ENCODE measurements around the gene STRN3.
"Not testable (repeated sequence)": the region's sequence is repeated elsewhere in the genome, so short reads cannot be mapped to it uniquely, and the experiment has no call there.

STRN3 gene

DNA sequence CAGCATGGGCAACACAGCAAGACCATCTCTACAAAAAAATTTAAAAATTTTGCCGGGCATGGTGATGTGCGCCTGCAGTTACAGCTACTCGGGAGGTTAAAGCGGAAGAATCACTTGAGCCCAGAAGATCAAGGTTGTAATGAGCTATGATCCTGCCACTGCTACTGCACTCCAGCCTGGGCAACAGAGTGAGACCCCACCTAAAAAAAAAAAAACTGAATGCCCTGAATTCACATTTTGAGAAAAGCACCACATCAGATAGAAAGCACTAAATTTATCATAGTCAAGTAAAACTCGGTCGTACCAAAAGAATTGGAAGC lies 24.9 kb downstream of the STRN3 start:
- no peak for DNase-seq (ENCODE audit: low spot score)

DNA sequence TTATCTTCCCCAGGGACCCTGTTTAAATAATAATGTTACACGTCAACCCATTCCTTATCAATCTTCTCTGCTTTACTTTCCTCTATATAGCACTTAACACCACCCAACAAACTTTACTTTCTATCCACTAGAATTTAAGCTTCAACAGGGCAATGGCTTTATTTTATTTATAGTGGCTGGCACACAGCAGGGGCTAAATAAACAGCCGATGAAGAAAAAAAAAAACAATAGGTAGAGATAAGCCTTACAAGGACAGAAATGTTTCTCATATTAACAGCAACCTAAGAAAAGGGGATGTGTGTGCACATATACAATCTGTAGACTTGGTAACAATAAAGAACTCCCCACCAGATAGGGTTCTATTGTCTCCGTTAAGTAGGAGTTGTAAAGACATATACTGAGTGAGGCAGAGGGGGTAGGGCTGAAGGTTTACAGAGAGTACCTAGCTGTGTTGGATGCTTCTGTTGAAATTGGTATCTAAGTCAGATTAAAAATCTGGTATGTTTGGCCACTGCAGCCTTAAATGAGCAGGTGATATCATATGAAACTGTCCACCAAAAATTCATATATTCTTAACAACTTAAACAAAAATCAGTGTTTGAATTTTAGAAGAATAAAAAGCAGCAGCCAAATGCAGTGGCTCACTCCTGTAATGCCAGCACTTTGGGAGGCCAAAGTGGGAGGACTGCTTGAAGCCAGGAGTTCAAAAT lies 25.4 kb downstream of the STRN3 start:
- no peak for DNase-seq (ENCODE audit: low spot score)

DNA sequence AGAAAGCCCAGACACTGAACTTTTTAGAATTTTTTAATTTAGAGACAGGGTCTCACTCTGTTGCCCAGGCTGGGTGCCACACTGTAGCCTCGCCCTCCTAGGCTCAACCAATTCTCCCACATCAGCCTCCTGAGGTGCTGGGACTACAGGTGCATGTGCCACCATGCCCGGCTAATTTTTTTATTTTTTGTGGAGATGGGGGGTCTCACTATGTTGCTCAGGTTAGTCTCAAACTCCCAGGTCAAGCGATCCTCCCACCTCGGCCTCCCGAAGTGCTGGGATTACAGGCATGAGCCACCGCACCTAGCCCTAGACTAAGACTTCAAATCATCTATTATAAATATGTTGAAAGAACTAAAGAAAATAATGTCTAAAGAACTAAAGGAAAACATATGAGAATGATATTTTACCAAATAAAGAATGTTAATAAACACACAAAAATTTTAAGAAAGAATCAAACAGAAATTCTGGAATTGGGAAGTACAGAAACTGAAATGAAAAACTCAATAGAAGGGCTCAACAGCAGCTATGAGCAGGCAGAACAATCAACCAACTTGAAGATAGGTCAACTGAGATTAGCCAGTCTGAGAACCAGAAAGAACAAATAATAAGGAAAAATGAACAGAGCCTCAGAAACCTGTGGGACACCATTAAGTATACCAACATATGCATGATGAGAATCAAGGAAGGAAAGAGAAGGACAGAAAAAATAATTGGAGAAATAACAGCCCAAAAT lies 27.0 kb downstream of the STRN3 start:
- no peak for DNase-seq (ENCODE audit: low spot score)

DNA sequence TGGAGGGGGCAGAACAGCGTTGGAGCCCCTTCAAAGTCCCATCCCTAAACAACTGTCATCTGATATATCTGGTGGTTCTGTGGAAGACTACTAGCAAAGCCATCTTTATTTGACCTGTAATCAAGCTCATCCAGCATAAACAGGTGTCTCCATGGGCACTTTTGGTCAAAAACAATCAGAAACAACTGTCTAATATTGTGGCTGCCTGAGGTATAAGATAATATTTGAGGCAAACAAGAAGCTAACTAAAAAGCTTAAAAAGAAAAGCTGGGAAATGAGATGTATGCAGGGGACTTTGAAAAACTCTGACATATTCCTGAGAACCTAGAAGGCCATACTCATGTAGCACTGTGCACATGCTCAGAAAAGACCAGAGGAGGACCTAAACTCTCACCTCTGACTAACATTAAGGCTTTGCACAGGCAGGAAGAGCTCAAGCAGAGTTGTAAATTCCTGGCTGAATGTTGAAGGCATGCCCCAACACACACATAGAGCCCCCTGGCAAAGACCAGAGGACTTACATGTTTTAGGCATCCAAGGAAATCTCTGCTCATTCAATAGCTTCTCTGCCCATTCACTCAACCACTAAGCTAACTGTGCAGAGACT lies 28.0 kb downstream of the STRN3 start:
- no peak for DNase-seq (ENCODE audit: low spot score)

DNA sequence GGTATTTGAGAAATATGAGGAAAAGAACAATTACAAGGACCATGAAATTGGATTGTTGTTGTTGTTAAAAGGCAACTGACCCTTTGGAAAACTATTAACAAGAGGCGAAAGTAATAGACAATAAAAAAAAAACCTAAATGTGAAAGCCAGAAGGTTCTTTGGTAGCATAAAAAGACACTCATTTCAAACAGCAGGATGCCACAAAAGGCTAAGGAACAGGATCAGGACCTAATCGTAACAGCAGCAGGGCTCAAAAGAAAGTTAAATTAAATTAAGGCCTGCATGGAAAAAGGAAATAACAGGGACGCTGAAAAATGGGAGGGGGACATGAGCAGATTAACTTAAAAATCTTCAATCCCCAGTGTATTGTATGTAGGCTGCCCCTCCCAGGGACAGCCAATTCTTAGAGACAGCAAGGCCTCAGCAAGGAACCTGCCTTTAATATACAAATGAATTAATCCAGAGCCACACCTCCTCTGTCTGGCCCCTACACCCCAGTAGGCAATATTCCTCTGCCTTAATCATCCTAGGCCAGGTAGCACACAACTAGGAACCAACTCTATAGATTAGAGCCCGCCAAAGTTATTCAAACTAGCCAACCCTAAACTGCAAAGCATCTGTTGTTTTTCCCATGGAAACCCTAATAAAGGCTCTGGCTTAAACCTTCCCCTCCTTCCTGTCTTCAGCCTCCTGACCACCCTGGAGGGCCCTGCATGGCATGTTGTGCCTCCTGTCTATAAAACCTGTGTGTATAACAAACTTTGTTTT lies 29.1 kb downstream of the STRN3 start:
- DNase-seq (ENCODE audit: low spot score), result no peak

DNA sequence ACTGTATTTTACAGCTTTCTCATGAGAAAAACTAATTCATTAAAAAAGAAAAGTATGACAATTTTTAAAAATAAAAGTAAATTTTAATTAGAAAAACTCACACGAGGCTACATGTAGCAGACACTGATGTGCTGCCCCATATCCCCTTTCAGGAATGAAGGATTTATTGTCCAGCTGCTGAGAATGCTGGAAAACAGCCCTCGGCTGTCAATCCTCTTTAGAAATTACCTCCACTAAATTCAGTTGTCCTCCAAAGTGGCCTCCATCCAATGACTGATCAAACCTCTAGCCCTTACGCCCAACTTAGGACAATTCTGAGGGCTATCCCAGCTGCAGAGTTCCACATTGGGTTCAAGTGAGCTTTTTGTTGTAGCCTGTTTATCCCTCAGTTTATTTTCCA lies 30.5 kb downstream of the STRN3 start:
- no peak for DNase-seq (ENCODE audit: low spot score)

DNA sequence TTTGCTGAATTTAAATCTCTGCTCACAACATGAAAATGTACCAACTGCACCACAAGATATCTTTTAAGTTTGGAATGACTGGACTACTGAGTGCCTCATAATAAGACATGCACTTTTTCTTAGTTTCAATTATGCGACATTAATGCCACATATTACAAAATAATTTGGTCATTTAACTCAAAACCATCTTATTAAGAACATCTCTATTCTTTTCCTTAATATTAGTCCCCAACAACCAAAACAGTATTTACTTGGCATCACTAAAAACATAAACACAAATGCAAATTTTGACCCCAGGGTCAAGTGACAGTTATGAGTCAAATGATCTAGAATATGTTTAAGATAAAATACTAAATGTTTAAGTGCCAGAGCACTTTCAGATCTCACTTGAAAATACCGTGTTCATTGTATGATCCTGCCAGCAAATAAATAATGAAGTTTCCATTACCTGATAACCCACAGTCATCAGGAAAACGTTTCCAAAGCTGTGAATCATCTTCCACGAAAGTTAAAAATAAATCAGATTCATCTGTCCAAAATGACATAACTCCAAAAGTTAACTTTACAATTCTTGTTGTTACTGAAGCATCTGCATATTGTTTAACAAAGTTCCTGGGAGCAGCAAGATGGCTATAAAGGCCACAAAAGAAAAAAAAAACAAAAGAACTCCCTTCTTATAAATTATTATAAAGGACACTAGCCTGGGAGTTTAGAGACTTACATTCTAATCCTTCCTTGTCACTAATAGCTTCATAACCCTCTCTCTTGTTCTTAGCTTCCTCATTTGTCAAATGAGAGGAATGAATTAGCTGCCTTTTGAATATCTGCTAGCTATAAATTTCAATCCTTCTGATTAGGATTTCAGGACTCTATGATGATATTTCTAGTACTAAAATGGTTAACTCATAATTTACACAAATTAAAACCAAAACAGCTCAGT lies 31.2 kb downstream of the STRN3 start:
- DNase-seq (ENCODE audit: low spot score), result no peak

DNA sequence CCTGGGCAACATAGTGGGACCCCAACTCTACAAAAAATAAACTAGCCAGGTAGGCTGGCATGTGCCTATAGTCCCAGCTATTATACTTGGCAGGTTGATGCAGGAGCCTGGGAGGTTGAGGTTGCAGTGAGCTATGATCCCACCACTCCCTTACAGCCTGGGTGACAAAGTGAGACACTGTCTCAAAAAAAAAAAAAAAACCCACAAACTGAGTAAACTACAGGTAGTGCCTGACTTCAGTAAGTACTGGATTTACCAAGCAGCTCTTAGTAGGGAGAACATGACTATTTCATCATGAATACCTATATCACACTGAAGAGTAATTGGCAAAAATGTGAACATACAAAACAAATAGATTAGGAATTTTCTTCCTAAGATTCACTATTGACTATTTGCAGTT lies 33.1 kb downstream of the STRN3 start:
- no peak for DNase-seq (ENCODE audit: low spot score)

DNA sequence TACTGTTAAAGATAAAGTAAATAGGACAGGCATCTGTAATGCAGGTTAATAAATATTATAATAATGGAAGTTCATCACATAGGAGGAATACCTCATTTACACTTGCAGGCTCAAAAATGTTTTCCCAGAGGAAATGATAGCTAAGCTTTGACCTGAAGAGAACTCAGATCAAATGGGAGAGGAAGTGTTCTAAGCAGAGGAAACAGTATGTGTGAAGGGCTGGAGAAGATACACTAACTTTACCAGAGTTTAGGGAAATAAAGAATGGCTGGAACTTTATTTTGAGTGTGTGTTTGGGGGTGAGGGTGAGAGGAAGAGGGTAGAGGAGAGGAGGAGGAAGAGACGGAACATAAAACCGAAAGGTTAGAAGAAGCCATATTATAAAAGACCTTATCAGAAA lies 34.8 kb downstream of the STRN3 start:
- no peak for DNase-seq (ENCODE audit: low spot score)

DNA sequence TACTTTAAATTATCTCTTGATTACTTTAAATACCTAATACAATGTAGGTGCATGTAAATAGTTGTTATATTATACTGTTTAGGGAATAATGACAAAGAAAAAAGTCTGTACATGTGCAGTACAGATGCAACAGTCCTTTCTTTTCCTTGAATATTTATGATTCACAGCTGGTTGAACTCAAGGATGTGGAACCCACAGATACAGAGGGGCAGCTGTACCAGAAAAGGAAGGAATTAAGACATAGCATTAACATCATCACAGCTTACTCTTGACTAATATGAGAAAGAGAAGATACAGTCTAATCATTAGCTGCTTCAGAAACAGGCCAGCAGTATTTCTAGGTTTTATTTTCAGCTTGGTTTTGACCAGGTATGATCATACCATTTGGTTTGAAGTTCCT lies 35.4 kb downstream of the STRN3 start:
- no peak for DNase-seq (ENCODE audit: low spot score)

DNA sequence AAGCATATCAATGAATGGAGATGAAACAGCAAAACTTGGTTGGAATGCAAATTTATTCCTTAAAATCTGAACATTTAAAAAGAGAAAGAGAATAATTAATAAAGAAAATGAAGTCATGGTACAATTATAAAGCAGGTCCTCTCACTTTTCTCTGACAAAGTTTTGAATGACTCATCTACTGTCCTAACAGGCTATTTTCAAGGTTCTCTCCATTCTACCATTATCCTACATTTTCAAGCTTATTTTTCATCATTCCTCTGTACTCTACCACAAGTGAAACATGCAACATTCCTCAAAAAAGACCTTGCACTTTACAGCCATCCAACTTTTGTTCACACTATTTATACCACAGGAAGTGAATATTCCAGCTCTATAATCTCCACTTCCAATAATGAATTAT lies 37.7 kb downstream of the STRN3 start:
- no peak for DNase-seq (ENCODE audit: low spot score)

DNA sequence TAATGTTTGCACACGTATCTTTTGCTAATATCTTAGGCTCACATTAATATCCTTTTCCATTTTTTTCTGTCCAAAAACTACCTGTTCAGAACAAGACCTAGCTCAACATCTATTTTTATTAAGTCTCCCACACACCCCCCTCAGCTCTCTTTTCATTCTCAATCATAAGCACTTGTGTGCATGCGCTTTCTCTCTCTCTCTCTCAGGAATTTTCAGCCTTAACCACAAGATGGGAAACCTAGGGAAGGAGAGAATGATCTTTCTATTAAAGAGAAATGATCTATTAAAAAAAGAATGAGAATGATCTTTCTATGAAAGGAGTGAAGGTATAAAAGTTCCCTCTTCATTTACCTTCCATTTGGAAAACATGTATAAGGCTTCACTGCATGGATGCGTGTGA lies 40.4 kb downstream of the STRN3 start:
- no peak for DNase-seq (ENCODE audit: low spot score)

DNA sequence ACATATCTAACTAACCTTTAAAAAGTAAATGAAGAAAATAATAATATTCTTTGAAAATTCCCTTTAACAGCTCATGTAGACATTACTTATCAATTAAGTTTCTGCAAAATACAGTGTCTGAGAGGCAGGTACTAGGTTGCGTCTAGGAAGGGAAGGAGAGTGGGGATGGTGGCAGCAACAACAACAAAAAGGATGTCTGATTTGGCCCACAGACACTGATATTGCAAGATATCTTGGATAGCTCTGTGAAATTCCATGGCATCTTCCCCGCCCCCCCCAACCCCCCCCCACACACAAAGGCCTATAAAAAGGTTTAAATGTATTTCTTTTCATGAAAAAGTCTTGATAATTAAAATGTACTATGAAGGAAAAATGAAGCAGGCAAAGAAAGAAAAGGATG lies 42.3 kb downstream of the STRN3 start:
- DNase-seq (ENCODE audit: low spot score), result no peak

DNA sequence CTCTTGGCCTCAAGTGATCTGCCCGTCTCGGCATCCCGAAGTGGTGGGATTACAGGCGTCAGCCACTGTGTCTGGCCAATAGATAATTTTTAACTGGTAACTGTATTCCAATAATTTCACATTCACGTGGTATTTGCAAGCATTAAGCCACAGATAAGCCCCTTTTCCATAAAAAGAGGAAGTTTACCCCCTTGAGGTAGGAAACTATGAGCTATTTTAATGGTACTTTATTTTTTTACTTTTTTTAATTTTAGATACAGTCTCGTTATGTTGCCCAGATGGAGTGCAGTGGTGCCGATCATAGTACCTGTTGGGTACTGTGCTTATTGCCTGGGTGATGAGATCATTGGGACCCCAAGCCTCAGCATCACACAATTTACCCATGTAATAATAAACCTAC lies 43.6 kb downstream of the STRN3 start:
- DNase-seq (ENCODE audit: low spot score), result no peak

DNA sequence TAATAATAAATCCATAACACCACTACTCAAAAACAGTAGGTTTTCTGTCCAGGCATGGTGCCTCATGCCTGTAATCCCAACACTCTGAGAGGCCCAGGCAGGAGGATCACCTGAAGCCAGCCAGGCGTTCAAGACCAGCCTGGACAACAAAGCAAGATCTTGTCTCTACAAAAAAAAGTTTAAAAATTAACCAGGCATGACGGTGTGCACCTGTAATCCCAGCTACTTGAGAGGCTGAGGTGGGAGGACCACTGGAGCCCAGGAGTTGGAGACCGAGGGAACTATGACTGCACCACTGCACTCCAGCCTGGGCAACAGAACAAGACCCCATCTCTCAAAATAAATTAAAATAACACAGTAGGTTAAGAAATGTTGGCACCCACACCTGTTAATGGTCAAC lies 45.2 kb downstream of the STRN3 start:
- DNase-seq (ENCODE audit: low spot score), result no peak

DNA sequence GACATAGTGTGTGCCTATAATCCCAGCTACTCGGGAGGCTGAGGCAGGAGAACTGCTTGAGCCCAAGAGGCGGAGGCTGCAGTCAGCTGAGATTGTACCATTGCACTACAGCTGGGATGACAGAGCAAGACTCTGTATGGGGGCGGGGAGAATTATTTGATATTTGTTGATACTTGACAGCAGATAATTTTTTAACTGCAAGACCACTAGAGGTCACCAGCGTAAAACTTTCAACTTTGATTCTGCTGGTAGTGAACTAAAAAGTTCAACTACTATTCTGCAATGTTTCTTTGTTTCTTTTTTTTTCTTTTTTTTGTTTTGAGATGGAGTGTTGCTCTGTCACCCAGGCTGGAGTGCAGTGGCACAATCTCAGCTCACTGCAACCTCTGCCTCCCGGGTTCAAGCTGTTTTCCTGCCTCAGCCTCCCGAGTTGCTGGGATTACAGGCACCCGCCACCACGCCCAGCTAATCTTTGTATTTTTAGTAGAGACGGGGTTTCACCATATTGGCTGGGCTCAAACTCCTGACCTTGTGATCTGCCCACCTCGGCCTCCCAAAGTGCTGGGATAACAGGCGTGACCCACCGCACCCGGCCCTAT lies 46.0 kb downstream of the STRN3 start:
- peak; percentile 91 for DNase-seq (ENCODE audit: low spot score)

DNA sequence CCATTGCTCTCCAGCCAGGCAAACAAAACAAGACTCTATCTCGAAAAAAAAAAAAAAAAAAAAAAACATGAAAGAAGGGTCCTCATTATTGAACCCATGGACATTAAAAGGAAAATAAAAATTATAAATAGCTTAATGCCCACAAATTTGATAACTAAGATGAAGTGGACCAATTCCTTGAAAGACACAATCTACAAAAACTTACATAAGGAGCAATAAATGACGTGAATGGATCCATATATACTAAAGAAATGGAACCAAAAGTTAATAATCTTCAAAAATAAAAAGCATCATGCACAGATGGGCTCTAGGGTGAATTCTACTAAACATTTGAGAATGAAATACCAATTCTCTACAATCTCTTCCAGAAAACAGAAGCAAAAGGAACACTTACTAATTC lies 48.4 kb downstream of the STRN3 start:
- no peak for DNase-seq (ENCODE audit: low spot score)

DNA sequence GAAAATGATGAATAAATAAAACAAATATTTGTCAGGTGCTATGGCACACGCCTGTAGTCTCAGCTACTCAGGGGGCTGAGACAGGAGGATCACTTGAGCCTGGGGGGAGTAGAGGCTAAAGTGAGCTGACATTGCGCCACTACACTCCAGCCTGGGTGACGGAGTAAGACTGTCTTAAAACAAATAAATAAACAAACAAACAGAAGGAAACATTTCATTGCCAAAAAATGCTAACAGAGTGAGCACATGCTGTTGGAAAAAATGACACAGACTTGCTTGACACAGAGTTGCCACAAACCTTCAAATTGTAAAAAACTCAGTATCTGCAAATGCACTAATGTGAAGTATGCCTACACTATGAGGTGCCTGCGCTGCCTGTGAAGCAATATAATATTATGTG lies 51.6 kb downstream of the STRN3 start:
- no peak for DNase-seq (ENCODE audit: low spot score)

DNA sequence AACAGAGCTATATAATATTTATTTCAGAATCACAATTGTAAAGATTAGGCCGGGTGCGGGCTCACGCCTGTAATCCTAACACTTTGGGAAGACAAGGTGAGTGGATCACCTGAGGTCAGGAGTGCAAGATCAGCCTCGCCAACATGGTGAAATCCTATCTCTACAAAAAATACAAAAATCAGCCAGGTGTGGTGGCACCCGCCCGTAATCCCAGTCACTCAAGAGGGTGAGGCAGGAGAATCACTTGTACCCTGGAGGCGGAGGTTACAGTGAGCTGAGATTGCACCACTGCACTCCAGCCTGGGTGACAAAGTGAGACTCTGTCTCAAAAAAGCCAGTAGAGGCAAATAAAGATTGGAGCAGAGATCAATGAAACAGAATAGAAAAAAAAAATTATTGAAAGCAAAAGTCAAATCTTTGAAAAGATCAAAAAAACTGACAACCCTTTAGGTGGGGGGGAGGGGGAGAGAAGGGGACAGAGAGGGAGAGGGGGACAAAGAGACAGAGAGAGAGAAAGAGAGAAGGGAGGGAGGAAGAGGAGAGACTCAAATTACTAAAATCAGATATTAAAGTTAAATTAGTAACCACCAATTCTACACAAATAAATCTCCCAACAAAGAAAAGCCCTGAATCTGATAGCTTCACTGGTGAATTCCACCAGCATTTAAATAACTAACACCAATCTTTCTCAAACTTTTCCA lies 53.1 kb downstream of the STRN3 start:
- DNase-seq (ENCODE audit: low spot score), result no peak

DNA sequence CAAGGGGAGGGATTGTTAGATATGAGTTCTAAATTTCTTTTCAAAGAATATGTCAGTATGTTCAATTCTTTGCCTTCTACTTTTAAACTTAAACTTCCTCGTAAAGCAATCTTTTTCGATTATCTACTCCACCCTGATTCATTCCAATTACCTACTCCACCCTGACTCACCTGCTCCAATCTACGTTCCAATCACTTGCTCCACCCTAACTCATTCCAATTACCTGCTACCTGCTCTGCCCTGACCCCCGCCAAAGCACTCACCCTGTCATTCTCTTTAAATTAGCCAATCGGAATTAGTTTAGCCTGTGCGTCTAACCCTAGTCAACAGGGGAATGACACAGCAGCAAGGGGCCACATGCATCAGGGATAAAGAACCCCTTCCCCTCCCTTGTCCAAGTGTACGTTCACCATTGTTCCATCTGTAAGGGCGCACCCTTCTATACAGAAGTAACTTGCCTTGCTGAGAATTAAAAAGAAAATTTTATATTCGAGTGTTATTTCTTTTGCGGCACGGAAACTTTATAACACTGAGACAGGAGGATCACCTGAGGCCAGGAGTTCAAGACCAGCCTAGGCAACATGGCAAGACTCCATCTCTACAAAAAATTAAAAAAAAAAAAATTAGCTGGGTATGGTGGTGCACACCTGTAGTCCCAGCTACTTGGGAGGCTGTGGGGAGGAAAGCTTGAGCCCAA lies 54.0 kb downstream of the STRN3 start:
- not testable (repeated sequence) for DNase-seq (ENCODE audit: low spot score)
